HG02610 (cell line): ENCODE measurements around the gene COP1.
"Not testable (repeated sequence)": the region's sequence is repeated elsewhere in the genome, so short reads cannot be mapped to it uniquely, and the experiment has no call there.

ENCODE experiments used
- ATAC-seq: cut with Tn5 transposase; IDR thresholded peaks from one replicate; pipeline ENCODE4 v1.9.1; 2021; ENCODE audit warnings: mild to moderate bottlenecking, moderate library complexity; ENCODE audit not compliant: unreplicated experiment

COP1 gene

DNA sequence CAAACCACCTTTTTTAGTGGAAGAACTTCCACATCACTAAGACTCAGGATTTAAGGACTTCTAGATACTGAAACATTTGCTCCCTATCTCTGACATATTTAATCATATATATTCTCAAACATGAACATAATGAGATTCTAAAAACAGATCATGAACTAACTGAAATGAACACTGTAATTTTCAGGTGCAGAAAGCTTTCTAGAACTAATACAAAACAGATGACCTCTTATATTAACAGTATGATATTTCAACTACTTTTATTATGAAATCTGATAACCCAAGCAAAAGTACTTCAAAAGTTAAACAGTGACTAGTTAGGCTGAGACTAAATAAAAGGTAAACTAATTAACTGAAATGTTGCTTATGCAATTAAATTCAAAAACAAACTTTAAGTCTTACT, 157.5 kb downstream of the COP1 start:
- ATAC-seq = no peak

DNA sequence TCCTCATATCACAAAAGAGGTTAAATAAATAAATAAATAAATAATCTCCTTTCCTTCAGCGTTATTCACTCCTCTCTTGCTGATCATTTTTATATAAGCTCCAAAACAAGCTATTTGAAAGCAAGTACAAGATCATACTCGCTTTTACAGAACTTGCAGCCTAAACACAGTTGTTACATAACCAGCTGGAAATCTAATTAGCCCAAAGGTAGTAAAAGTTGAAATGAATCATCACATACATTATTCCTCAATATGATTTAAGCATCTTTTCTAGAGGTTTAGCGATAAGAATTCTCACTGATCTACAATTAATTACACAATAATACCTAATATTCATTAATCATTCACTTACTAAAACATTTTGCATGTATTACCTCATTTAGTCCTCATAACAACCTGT, 160.2 kb downstream of the COP1 start:
- no peak for ATAC-seq

DNA sequence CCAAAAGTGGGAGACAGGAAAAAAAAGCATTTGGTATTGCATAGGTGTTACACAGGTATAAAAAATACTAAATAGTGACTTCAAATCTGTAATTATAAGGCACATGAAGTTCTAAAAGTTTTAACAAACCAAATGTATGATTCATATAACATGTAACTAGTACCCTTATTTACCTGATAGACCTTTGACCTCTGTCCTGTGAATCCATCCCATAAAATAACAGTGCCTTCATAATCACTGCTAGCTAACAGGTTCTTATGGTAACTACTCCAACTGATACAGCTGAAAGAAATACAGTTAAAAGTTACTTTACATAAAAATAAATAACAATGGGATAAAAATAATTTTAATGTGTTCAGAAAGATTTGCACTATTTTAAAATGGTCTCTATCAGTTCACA, 163.5 kb downstream of the COP1 start:
- no peak for ATAC-seq

DNA sequence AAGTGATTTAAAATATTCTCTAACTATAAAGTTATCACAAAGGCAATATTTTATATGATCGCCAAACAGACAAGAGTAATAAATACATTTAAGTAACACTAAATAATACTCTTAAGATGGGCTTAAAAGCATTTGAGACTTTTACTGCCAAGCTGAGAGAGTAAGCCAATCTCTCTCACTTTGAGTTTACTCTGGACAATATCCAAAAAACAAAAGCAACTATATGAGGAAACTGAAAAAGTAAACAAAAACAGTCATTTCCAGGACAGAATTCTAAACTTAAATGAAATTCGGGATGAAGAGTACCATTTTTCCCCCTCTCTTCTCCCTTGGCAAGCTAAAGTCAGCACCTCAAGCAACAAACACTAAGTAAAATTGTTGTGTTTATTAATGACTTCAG, 173.2 kb downstream of the COP1 start:
- ATAC-seq = no peak

DNA sequence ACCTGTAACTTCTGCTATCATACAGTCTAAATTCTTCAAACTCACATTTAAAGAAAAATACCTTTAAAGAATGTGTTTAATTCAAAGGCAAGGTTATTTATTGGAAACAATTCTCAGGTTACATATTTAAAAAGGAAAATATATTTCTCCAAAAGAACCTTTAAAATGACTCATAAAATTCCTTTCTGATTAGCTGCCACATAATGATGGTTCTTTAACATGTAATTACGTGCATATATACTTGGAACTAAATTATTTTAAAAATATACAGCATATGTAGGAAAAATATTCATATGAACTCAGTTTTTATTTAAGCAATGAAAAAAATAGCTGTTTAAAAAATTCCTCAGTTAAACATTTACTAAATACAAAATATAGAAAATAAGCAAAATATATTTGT, 173.6 kb downstream of the COP1 start:
- ATAC-seq = no peak

DNA sequence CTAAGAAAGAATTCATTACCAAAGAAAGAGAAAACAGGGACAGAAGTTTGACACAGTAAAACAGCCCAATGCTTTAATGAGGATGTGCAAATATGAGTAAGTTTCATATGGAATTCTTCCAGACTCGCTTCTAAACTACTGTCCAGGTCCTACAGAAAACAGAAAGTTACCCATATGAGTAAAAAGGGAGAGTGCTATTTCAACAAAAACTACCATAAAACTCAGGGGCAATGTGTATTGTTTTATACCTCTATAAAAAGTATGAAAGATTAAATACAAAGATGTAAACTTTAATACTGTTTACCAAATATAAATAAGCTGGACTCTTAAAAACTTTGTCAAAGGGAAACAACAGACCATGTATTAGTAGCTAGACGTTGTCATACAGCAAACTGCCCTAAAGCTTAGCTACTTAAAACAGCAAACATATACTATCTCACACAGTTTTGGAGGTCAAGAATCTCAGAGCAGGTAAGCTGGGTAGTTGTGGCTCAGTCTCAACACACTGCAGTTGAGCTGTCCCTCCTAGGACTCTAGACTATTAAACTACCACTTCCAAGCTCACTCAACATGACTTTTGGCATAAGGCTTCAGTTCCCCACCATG, 174.9 kb downstream of the COP1 start:
- no peak for ATAC-seq

DNA sequence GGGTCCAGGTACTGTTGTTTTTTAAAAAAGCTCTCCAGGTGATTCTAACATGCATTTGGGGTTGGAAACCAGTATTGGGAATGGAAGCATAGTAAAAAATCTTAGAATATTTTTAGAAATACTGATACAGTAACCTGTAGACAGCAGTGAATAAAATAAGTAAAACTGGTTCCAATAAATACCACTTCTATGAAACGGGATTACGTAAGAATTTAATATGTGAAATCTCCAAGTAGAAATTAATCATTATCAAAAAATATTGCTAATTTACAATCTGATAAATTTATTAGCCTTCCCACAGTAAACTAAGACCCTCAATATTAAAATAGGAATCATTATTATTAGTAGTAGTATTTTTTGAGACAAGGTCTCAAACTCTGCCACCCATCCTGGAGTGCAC, 177.5 kb downstream of the COP1 start:
- no peak for ATAC-seq

DNA sequence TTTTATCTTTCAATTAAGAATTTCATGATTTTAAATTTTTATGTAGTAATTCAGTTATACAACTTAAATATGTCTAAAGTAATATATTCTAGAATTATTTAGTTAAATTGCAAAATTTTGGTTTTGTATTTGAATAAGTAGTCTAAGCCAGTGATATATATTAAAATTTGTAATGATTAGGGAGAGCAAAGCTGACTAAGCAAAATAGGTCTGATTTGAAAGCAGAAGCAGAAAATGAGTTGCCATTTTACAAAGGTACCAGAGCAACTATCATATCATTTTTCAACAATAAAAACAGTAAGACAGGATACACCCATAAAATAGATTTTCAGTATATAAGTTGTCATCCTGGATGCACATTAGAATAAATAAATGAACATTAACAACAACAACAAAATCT, 177.9 kb downstream of the COP1 start:
- ATAC-seq = no peak

DNA sequence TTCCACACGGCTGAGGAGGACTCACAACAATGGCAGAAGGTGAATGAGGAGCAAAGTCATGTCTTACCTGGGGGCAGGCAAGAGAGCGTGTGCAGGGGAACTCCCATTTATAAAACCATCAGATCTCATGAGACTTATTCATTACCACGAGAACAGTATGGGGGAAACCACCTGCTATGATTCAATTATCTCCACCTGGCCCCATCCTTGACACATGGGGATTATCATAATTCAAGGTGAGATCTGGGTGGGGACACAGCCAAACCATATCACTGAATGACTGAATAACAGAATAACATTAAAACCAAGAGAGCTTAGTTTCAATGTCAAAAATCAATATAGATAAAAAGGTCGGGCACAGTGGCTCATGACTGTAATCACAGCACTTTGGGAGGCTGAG, 179.2 kb downstream of the COP1 start:
- not testable (repeated sequence) for ATAC-seq

DNA sequence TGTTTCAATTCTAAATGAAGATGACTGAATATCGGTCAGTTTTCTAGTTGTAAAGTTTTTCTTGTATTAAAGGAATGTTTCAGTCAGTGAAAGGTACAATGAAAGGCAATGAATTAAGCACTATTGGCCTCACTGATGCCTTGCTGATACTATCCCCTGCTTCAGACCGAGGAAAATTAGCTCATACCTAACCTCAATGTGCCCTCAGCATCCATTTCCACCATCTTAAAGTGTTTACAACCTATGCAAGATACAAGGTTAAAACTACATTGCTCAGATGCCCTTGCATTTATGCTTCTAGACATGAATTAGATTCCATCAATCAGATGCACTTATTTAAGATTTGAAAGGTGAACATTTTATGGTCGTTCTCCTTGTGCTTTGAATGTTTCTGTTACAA, 184.5 kb downstream of the COP1 start:
- ATAC-seq = no peak

DNA sequence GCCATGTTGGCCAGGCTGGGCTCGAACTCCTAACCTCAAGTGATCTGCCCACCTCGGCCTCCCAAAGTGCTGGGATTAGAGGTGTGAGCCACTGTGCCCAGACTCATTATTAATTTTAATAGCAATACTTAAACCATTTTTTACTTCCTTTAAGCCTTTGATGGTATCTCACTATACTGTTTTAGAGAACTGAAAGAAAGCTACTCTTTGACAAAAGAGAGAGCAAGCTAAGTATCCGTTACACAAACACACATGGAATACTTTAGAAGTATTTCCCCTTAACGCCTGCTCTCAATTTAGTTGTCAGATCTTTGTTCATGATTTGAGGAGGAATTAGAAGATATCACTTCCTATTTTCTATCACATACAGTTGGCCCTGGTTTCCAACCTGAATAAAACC, 189.4 kb downstream of the COP1 start:
- no peak for ATAC-seq

DNA sequence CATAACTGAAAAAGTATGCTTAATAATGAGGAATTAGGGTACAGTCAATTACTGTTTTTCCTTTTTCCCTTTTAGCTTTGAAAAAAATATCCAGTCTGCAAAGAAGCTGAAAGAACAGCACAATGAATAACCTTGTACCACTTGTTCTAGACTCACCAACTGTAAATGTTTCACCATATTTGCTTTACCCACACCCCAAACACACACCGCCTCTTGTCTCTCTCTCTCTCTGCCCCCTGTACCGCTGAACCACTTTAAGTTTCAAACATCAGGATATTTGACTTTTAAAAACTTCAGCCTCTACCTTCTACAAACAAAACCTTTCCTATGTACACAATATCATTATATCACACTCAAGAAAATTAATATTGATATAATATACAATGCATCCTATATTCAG, 197.1 kb downstream of the COP1 start:
- ATAC-seq = no peak

DNA sequence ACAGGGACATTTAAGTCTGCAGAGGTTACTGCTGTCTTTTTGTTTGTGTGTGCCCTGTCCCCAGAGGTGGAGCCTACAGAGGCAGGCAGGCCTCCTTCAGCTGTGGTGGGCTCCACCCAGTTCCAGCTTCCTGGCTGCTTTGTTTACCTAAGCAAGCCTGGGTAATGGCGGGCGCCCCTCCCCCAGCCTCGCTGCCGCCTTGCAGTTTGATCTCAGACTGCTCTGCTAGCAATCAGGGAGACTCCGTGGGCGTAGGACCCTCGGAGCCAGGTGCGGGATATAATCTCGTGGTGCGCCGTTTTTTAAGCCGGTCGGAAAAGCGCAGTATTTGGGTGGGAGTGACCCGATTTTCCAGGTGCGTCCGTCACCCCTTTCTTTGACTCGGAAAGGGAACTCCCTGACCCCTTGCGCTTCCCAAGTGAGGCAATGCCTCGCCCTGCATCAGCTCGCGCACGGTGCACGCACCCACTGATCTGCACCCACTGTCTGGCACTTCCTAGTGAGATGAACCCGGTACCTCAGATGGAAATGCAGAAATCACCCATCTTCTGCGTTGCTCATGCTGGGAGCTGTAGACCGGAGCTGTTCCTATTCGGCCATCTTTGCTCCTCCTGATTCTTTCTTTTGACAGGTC, 199.2 kb downstream of the COP1 start:
- ATAC-seq = not testable (repeated sequence)

DNA sequence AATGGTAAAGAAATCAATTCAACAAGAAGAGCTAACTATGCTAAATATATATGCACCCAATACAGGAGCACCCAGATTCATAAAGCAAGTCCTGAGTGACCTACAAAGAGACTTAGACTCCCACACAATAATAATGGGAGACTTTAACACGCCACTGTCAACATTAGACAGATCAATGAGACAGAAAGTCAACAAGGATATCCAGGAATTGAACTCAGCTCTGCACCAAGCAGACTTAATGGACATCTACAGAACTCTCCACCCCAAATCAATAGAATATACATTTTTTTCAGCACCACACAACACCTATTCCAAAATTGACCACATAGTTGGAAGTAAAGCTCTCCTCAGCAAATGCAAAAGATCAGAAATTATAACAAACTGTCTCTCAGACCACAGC, 212.4 kb downstream of the COP1 start:
- ATAC-seq = not testable (repeated sequence)

DNA sequence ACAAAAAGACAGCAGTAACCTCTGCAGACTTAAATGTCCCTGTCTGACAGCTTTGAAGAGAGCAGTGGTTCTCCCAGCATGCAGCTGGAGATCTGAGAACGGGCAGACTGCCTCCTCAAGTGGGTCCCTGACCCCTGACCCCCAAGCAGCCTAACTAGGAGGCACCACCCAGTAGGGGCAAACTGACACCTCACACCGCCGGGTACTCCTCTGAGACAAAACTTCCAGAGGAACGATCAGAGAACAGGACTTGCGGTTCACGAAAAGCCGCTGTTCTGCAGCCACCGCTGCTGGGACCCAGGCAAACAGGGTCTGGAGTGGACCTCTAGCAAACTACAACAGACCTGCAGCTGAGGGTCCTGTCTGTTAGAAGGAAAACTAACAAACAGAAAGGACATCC, 214.3 kb downstream of the COP1 start:
- ATAC-seq = not testable (repeated sequence)

DNA sequence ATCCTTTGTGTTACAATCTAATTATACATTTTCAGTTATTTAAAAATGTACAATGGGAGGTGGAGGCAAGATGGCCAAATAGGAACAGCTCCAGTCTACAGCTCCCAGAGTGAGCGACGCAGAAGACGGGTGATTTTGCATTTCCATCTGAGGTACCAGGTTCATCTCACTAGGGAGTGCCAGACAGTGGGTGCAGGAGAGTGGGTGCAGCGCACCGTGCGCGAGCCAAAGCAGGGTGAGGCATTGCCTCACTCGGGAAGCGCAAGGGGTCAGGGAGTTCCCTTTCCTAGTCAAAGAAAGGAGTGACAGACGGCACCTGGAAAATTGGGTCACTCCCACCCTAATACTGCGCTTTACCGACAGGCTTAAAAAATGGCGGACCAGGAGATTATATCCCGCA, 214.9 kb downstream of the COP1 start:
- not testable (repeated sequence) for ATAC-seq

DNA sequence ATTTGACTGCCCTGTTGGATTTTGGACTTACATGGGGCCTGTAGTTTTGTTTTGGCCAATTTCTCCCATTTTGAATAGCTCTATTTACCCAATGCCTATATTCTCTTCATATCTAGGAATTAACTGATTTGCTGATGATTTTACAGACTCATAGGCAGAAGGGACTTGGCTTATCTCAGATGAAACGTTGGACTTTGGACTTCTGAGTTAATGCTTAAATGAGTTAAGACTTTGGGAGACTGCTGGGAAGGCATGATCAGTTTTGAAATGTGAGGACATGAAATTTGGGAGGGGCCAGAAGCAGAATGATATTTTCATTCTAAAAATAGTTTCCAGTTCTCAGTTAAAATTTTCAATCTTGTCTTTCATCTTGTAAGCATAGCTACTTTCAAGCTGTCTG, 222.3 kb downstream of the COP1 start:
- ATAC-seq = no peak

DNA sequence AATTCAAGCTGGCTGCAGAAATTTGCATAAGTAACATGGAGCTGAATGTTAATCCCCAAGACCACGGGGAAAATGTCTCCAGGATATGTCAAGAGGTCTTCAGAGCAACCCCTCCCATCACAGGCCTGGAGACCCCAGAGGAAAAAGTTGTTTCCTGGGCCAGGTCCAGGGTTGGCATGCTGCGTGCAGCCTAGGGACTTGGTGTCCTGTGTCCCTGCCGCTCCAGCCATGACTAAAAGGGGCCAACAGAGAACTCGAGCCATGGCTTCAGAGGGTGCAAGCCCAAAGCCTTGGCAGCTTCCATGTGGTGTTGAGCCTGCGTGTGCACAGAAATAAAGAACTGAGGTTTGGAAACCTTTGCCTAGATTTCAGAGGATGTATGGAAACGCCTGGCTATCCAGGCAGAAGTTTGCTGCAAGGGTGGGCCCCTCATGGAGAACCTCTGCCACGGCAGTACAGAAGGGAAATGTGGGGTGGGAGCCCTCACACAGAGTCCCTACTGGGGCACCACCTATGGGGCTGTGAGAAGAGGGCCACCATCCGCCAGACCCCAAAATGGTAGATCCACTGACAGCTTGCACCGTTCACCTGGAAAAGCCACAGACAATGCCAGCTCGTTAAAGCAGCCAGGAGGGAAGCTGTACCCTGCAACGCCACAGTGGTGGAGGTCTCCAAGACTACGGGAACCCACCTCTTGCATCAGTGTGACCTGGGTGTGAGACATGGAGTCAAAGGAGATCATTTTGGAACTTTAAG, 222.9 kb downstream of the COP1 start:
- no peak for ATAC-seq

DNA sequence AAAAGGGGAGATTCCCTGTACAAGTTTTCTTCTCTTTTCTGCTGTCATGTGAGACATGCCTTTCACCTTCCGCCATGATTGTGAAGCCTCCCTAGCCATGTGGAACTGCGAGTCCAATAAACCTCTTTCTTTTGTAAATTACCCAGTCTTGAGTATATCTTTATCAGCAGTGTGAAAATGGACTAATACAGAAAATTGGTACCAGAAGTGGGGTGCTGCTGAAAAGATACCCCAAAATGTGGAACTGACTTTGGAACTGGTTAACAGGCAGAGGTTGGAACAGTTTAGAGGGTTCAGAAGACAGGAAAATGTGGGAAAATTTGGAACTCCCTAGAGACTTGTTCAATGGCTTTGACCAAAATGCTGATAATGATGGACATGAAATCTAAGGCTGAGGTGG, 223.7 kb downstream of the COP1 start:
- ATAC-seq = not testable (repeated sequence)

DNA sequence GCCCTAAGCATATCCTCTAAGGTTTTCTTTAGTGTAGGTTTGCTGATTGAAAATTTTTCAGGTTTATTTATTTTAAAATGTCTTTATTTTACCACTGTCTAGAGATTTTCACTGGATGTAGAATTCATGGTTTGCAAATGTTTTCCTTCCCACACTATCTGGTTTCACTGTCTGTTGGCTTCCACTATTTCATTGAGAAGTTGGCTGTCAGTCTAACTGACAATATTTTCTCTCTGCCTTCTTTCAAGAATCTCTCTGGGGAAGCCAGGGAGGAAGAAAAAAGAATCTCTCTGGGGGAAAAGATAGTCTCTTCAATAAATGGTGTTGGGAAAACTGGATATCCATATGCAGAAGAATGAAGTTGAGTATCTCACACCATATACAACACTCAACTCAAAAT, 226.0 kb downstream of the COP1 start:
- ATAC-seq = no peak

DNA sequence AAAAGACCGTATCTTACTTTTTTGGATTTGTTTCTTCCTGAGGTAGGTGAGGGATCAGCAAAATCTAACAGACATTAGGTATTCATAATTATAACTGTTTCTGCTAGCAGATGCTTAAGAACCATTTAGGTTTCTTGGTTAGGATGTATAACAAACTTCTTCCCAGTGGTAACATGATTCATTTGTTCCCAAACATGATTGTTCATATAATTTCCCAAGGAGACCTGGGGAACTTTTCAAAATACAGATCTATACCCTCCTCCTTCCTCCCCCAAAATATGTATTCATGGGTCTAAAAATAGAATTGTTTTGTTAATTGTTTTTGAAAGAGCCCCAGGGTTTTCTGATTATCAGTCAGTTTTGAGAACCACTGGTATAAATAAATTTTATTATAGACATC, 228.2 kb downstream of the COP1 start:
- ATAC-seq = no peak

DNA sequence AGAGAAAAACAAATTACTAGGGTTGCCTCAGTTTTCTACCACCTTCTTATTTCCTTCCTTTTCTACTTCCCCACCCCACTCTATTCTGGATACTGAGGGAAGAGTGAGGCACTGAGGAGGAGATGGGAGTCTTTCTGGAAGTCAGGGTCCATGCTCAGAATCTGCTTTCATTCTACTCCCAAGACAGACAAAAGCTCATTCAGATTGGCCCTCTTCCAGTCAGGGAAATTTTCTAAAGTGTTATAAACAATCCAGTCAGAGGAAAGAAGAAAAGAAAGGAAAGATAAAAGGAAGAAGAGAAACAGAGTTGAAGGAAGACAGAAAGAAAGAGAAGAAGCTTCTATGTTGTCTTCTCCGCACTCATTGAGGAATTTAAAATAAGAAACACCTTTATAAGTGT, 228.6 kb downstream of the COP1 start:
- ATAC-seq = no peak
